ENCODE measurements around the gene EVA1C. TPM values are rescaled to one million over a fixed set of nuclear protein-coding genes. Genes with fewer than 3 reads are reported as not detected.
"Not testable (repeated sequence)": the region's sequence is repeated elsewhere in the genome, so short reads cannot be mapped to it uniquely, and the experiment has no call there.

Gene EVA1C
- total and polyA plus RNA-seq, 2 donors (not counting 1 experiment from before 2014, with no cell fraction given): 2.4 to 4.6 TPM

- Histone ChIP-seq H3K9ac (ENCODE audit: insufficient read depth, low read length) (no peak overlapping the region), H3K4me2 (ENCODE audit: extremely low read depth, insufficient read depth, low read length) (no peak overlapping the region), H3K27me3 (ENCODE audit: control insufficient read depth, insufficient read depth, low read length) (no peaks in the 10 kb centered on the region), H4K20me1 (ENCODE audit: control insufficient read depth, extremely low read depth, insufficient read depth, low read length) (no peaks in the 10 kb centered on the region), H3K9me3 (ENCODE audit: control insufficient read depth, insufficient read depth, low read depth, low read length) (no peaks in the 10 kb centered on the region), H3K27ac (ENCODE audit: insufficient read depth, low read length) (no peak overlapping the region), H3K36me3 (ENCODE audit: control insufficient read depth, insufficient read depth, low read length) (no peaks in the 10 kb centered on the region), H2AFZ (ENCODE audit: low read length) (no peak overlapping the region), H3K4me3 (replicated peaks in 1 of 4; ENCODE audit: control extremely low read depth in 1 of 4, insufficient read depth in 1 of 4, low read depth in 3 of 4, low read length in 4 of 4) (no peak overlapping the region), H3K4me1 (ENCODE audit: control insufficient read depth, extremely low read depth, insufficient read depth, low read length) (peaks cover 4% of the 10 kb centered on the region), H3K79me2 (ENCODE audit: control insufficient read depth, insufficient read depth, low read length) (no peaks in the 10 kb centered on the region)
- TF ChIP-seq CTCF (conservative IDR thresholded peaks at IDR 0.05 in 1 of 2, IDR thresholded peaks at IDR 0.05 in 1 of 2; ENCODE audit: low read depth in 1 of 2, low read length in 2 of 2) (no peak), EZH2 (IDR thresholded peaks at IDR 0.05; ENCODE audit: low read length, missing control alignments) (no peak)
- DNase-seq (ENCODE audit: low read depth in 2 of 2): no peak
Measured at GRCh38 chr21:32427958-32428623, 15.6 kb downstream of the EVA1C start.

- not testable (repeated sequence) for H3K4me2 ChIP-seq (ENCODE audit: extremely low read depth, insufficient read depth, low read length); H4K20me1 ChIP-seq (ENCODE audit: control insufficient read depth, extremely low read depth, insufficient read depth, low read length); H2AFZ ChIP-seq (ENCODE audit: low read length); H3K4me1 ChIP-seq (ENCODE audit: control insufficient read depth, extremely low read depth, insufficient read depth, low read length); H3K36me3 ChIP-seq (ENCODE audit: control insufficient read depth, insufficient read depth, low read length); H3K9ac ChIP-seq (ENCODE audit: insufficient read depth, low read length); H3K4me3 ChIP-seq (replicated peaks in 1 of 4; ENCODE audit: control extremely low read depth in 1 of 4, insufficient read depth in 1 of 4, low read depth in 3 of 4, low read length in 4 of 4); H3K27ac ChIP-seq (ENCODE audit: insufficient read depth, low read length); H3K9me3 ChIP-seq (ENCODE audit: control insufficient read depth, insufficient read depth, low read depth, low read length); H3K79me2 ChIP-seq (ENCODE audit: control insufficient read depth, insufficient read depth, low read length); H3K27me3 ChIP-seq (ENCODE audit: control insufficient read depth, insufficient read depth, low read length)
- DNase-seq (ENCODE audit: low read depth in 2 of 2): peak in 1 of 2 donors; percentile 81
Measured at GRCh38 chr21:32432982-32433660, 20.6 kb downstream of the EVA1C start.

- Histone ChIP-seq H3K27me3 (ENCODE audit: control insufficient read depth, insufficient read depth, low read length) (no peaks in the 10 kb centered on the region), H2AFZ (ENCODE audit: low read length) (no peak overlapping the region), H3K4me3 (replicated peaks in 1 of 4; ENCODE audit: control extremely low read depth in 1 of 4, insufficient read depth in 1 of 4, low read depth in 3 of 4, low read length in 4 of 4) (no peak overlapping the region), H3K4me1 (ENCODE audit: control insufficient read depth, extremely low read depth, insufficient read depth, low read length) (no peaks in the 10 kb centered on the region), H3K9me3 (ENCODE audit: control insufficient read depth, insufficient read depth, low read depth, low read length) (no peaks in the 10 kb centered on the region), H3K9ac (ENCODE audit: insufficient read depth, low read length) (no peak overlapping the region), H3K4me2 (ENCODE audit: extremely low read depth, insufficient read depth, low read length) (no peak overlapping the region), H3K27ac (ENCODE audit: insufficient read depth, low read length) (no peak overlapping the region), H3K36me3 (ENCODE audit: control insufficient read depth, insufficient read depth, low read length) (no peaks in the 10 kb centered on the region), H3K79me2 (ENCODE audit: control insufficient read depth, insufficient read depth, low read length) (no peaks in the 10 kb centered on the region), H4K20me1 (ENCODE audit: control insufficient read depth, extremely low read depth, insufficient read depth, low read length) (no peaks in the 10 kb centered on the region)
- TF ChIP-seq CTCF (conservative IDR thresholded peaks at IDR 0.05 in 1 of 2, IDR thresholded peaks at IDR 0.05 in 1 of 2; ENCODE audit: low read depth in 1 of 2, low read length in 2 of 2) (no peak), EZH2 (IDR thresholded peaks at IDR 0.05; ENCODE audit: low read length, missing control alignments) (no peak)
- DNase-seq (ENCODE audit: low read depth in 2 of 2): no peak
Measured at GRCh38 chr21:32437729-32438128, 25.2 kb downstream of the EVA1C start.
